WTC11 (cell line): ENCODE results near the gene CTSO. TPM values are rescaled to one million over a fixed set of nuclear protein-coding genes. Genes with fewer than 3 reads are reported as not detected.

ENCODE experiments used
- ATAC-seq: fragments of 200-7000 bp; cut with Tn5 transposase; 2 replicates; pipeline ENCODE4 v1.10.0; 2021; ENCODE audit warnings: mild to moderate bottlenecking, moderate library complexity
- CTCF ChIA-PET: fragments of 300-600 bp; sonication (Branson Sonifier 250); formaldehyde crosslinking; loops from one replicate; lab custom pipeline; 2021; ENCODE audit warnings: antibody characterized with exemption; lab: Charles Lee
- POLR2A ChIA-PET: fragments of 350-600 bp; sonication (Branson Sonifier 250); formaldehyde crosslinking; loops from one replicate; lab custom pipeline; 2021; ENCODE audit warnings: antibody characterized with exemption; lab: Charles Lee
- DNase-seq: peaks from one replicate; pipeline ENCODE4 v3.0.0; 2021; ENCODE audit warnings: low spot score
- H3K27ac Mint-ChIP-seq: 2 replicates; pipeline ENCODE4 v1.8.0; 2021; ENCODE audit warnings: mixed read lengths
- H3K27me3 Mint-ChIP-seq: 2 replicates; pipeline ENCODE4 v1.8.0; 2021; ENCODE audit warnings: low read depth, mild to moderate bottlenecking, moderate library complexity, mixed read lengths
- H3K36me3 Mint-ChIP-seq: 2 replicates; pipeline ENCODE4 v1.8.0; 2021; ENCODE audit warnings: mixed read lengths
- H3K4me1 Mint-ChIP-seq: 2 replicates; pipeline ENCODE4 v1.8.0; 2022; ENCODE audit warnings: mixed read lengths
- H3K4me3 Mint-ChIP-seq: 2 replicates; pipeline ENCODE4 v1.8.0; 2021; ENCODE audit warnings: mild to moderate bottlenecking, moderate library complexity, mixed read lengths
- H3K9me3 Mint-ChIP-seq: 2 replicates; pipeline ENCODE4 v1.8.0; 2021; ENCODE audit warnings: mixed read lengths
- CREM ChIP-seq: sonication (generic); formaldehyde crosslinking; IDR thresholded peaks from 2 replicates; pipeline ENCODE4 v1.8.1; 2022; ENCODE audit warnings: mild to moderate bottlenecking, missing genetic modification reagents, moderate library complexity
- CTCF ChIP-seq: fragments of 200-600 bp; IDR thresholded peaks from 2 replicates; pipeline ENCODE4 v1.8.0; 2022; ENCODE audit warnings: antibody characterized with exemption
- ELF4 ChIP-seq: sonication (generic); formaldehyde crosslinking; IDR thresholded peaks from 2 replicates; pipeline ENCODE4 v1.8.1; 2022; ENCODE audit warnings: low read depth, mild to moderate bottlenecking, moderate library complexity, missing genetic modification reagents
- JUN ChIP-seq: sonication (generic); formaldehyde crosslinking; IDR thresholded peaks from 2 replicates; pipeline ENCODE4 v1.8.0; 2023; ENCODE audit warnings: mild to moderate bottlenecking, missing genetic modification reagents
- KAT7 ChIP-seq: sonication (generic); formaldehyde crosslinking; IDR thresholded peaks from 2 replicates; pipeline ENCODE4 v1.8.1; 2023; ENCODE audit warnings: missing genetic modification reagents, mild to moderate bottlenecking, borderline replicate concordance
- MYBL2 ChIP-seq: sonication (generic); formaldehyde crosslinking; IDR thresholded peaks from 2 replicates; pipeline ENCODE4 v1.8.1; 2023; ENCODE audit warnings: mild to moderate bottlenecking, moderate library complexity, missing genetic modification reagents
- PRRX2 ChIP-seq: fragments of 250-450 bp; sonication (Bioruptor Pico); IDR thresholded peaks from 2 replicates; pipeline ENCODE4 v1.8.0; 2021; ENCODE audit warnings: mild to moderate bottlenecking
- SMAD3 ChIP-seq: sonication (generic); formaldehyde crosslinking; IDR thresholded peaks from 2 replicates; pipeline ENCODE4 v1.8.0; 2022; ENCODE audit warnings: missing genetic modification reagents, mild to moderate bottlenecking, borderline replicate concordance
- SP1 ChIP-seq: sonication (generic); formaldehyde crosslinking; conservative IDR thresholded peaks from 2 replicates; pipeline ENCODE4 v1.8.1; 2022; ENCODE audit warnings: missing genetic modification reagents
- TCF7 ChIP-seq: sonication (generic); formaldehyde crosslinking; IDR thresholded peaks from 2 replicates; pipeline ENCODE4 v1.8.0; 2022; ENCODE audit warnings: mild to moderate bottlenecking, low read depth, missing genetic modification reagents, moderate library complexity
- ZBTB43 ChIP-seq: sonication (generic); formaldehyde crosslinking; IDR thresholded peaks from 2 replicates; pipeline ENCODE4 v1.8.1; 2023; ENCODE audit warnings: mild to moderate bottlenecking, missing genetic modification reagents
- ZNF263 ChIP-seq: sonication (generic); formaldehyde crosslinking; IDR thresholded peaks from 2 replicates; pipeline ENCODE4 v1.8.1; 2022; ENCODE audit warnings: low read depth, mild to moderate bottlenecking, moderate library complexity, missing genetic modification reagents
- ZNF317 ChIP-seq: sonication (generic); formaldehyde crosslinking; IDR thresholded peaks from 2 replicates; pipeline ENCODE4 v1.8.1; 2023; ENCODE audit warnings: low read depth, mild to moderate bottlenecking, moderate library complexity, missing genetic modification reagents, borderline replicate concordance
- ZNF671 ChIP-seq: fragments of 250-450 bp; sonication (Bioruptor Pico); IDR thresholded peaks from 2 replicates; pipeline ENCODE4 v1.8.0; 2021; ENCODE audit warnings: mild to moderate bottlenecking
- ZSCAN18 ChIP-seq: fragments of 250-450 bp; sonication (Bioruptor Pico); IDR thresholded peaks from 2 replicates; pipeline ENCODE4 v2.1.2; 2022; ENCODE audit warnings: mild to moderate bottlenecking, moderate library complexity
- total RNA-seq: library from RNA; stranded (reverse); gene quantifications from 3 replicates; pipeline ENCODE4 v1.2.3, GENCODE V29; 2021
- TF ChIP-seq, protein P1 (sequence below): sonication (generic); formaldehyde crosslinking; IDR thresholded peaks from 2 replicates; pipeline ENCODE4 v1.8.1; 2023; ENCODE audit warnings: mild to moderate bottlenecking, moderate library complexity, missing genetic modification reagents
- TF ChIP-seq, protein P2 (sequence below): sonication (generic); formaldehyde crosslinking; conservative IDR thresholded peaks from 2 replicates; pipeline ENCODE4 v1.8.1; 2023; ENCODE audit warnings: mild to moderate bottlenecking, low read depth, missing genetic modification reagents, moderate library complexity
- TF ChIP-seq, protein P3 (sequence below): sonication (generic); formaldehyde crosslinking; IDR thresholded peaks from 2 replicates; pipeline ENCODE4 v1.8.0; 2022; ENCODE audit warnings: mild to moderate bottlenecking, missing genetic modification reagents
- TF ChIP-seq, protein P4 (sequence below): sonication (generic); formaldehyde crosslinking; IDR thresholded peaks from 2 replicates; pipeline ENCODE4 v1.8.1; 2023; ENCODE audit warnings: mild to moderate bottlenecking, missing genetic modification reagents, moderate library complexity
- TF ChIP-seq, protein P5 (sequence below): sonication (generic); formaldehyde crosslinking; IDR thresholded peaks from 2 replicates; pipeline ENCODE4 v1.8.0; 2022; ENCODE audit warnings: mild to moderate bottlenecking, missing genetic modification reagents

CTSO gene
- total RNA-seq, 1 experiment from 2014 or later, result 1.2 TPM

- TF ChIP-seq, protein P1, sequence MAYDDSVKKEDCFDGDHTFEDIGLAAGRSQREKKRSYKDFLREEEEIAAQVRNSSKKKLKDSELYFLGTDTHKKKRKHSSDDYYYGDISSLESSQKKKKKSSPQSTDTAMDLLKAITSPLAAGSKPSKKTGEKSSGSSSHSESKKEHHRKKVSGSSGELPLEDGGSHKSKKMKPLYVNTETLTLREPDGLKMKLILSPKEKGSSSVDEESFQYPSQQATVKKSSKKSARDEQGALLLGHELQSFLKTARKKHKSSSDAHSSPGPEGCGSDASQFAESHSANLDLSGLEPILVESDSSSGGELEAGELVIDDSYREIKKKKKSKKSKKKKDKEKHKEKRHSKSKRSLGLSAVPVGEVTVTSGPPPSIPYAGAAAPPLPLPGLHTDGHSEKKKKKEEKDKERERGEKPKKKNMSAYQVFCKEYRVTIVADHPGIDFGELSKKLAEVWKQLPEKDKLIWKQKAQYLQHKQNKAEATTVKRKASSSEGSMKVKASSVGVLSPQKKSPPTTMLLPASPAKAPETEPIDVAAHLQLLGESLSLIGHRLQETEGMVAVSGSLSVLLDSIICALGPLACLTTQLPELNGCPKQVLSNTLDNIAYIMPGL (CRISPR knock-in tag), result no peak
- TF ChIP-seq ZBTB43 (CRISPR knock-in tag) (no peak), SMAD3 (CRISPR knock-in tag) (no peak)
- TF ChIP-seq, protein P2, sequence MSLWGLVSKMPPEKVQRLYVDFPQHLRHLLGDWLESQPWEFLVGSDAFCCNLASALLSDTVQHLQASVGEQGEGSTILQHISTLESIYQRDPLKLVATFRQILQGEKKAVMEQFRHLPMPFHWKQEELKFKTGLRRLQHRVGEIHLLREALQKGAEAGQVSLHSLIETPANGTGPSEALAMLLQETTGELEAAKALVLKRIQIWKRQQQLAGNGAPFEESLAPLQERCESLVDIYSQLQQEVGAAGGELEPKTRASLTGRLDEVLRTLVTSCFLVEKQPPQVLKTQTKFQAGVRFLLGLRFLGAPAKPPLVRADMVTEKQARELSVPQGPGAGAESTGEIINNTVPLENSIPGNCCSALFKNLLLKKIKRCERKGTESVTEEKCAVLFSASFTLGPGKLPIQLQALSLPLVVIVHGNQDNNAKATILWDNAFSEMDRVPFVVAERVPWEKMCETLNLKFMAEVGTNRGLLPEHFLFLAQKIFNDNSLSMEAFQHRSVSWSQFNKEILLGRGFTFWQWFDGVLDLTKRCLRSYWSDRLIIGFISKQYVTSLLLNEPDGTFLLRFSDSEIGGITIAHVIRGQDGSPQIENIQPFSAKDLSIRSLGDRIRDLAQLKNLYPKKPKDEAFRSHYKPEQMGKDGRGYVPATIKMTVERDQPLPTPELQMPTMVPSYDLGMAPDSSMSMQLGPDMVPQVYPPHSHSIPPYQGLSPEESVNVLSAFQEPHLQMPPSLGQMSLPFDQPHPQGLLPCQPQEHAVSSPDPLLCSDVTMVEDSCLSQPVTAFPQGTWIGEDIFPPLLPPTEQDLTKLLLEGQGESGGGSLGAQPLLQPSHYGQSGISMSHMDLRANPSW (CRISPR knock-in tag), result no peak
Observed at GRCh38 chr4:155944516-155944915, 9.2 kb downstream of the CTSO start (continued).

- Mint-ChIP-seq H3K4me3 (no peak overlapping the region), H3K9me3 (no peaks in the 10 kb centered on the region), H3K27ac (no peak overlapping the region), H3K4me1 (no peaks in the 10 kb centered on the region)
- DNase-seq, result no peak
- ChIA-PET POLR2A (no interaction called here), CTCF (interaction anchor here (1.2 kb wide), 1 partner anchor 134 kb away, joined by 3 read pairs; no protein-coding TSS in a partner anchor)
- TF ChIP-seq ZSCAN18 (CRISPR knock-in tag) (no peak), ELF4 (CRISPR knock-in tag) (no peak), KAT7 (CRISPR knock-in tag) (no peak), CTCF (no peak), PRRX2 (CRISPR knock-in tag) (no peak), MYBL2 (CRISPR knock-in tag) (no peak), ZNF317 (no peak), TCF7 (CRISPR knock-in tag) (no peak), CREM (CRISPR knock-in tag) (no peak), SP1 (CRISPR knock-in tag) (no peak), ZNF671 (CRISPR knock-in tag) (no peak), SMAD3 (CRISPR knock-in tag) (no peak), JUN (CRISPR knock-in tag) (no peak), ZNF263 (no peak)
- TF ChIP-seq, protein P3, sequence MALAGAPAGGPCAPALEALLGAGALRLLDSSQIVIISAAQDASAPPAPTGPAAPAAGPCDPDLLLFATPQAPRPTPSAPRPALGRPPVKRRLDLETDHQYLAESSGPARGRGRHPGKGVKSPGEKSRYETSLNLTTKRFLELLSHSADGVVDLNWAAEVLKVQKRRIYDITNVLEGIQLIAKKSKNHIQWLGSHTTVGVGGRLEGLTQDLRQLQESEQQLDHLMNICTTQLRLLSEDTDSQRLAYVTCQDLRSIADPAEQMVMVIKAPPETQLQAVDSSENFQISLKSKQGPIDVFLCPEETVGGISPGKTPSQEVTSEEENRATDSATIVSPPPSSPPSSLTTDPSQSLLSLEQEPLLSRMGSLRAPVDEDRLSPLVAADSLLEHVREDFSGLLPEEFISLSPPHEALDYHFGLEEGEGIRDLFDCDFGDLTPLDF (CRISPR knock-in tag), result no peak
- TF ChIP-seq, protein P4, sequence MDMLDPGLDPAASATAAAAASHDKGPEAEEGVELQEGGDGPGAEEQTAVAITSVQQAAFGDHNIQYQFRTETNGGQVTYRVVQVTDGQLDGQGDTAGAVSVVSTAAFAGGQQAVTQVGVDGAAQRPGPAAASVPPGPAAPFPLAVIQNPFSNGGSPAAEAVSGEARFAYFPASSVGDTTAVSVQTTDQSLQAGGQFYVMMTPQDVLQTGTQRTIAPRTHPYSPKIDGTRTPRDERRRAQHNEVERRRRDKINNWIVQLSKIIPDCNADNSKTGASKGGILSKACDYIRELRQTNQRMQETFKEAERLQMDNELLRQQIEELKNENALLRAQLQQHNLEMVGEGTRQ (CRISPR knock-in tag), result no peak
- TF ChIP-seq, protein P5, sequence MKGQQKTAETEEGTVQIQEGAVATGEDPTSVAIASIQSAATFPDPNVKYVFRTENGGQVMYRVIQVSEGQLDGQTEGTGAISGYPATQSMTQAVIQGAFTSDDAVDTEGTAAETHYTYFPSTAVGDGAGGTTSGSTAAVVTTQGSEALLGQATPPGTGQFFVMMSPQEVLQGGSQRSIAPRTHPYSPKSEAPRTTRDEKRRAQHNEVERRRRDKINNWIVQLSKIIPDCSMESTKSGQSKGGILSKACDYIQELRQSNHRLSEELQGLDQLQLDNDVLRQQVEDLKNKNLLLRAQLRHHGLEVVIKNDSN (CRISPR knock-in tag), result no peak
- TF ChIP-seq, all 79 proteins: peak for 0
- no peaks in the 10 kb centered on the region; the same call in 1 of the 2 replicates for H3K27me3 Mint-ChIP-seq
- no peaks in the 10 kb centered on the region for H3K36me3 Mint-ChIP-seq
- ATAC-seq, result no peak
Observed at GRCh38 chr4:155943605-155944291, 9.9 kb downstream of the CTSO start.
